Gastroesophageal sphincter (tissue), 4 donors: ENCODE measurements around the gene ADRM1. TPM values are rescaled to one million over a fixed set of nuclear protein-coding genes. Genes with fewer than 3 reads are reported as not detected.

Experiments used
- ATAC-seq: fragments of 150-250 bp; one replicate; pipeline ENCODE4 v1.9.1; 2016; ENCODE audit warnings: mild to moderate bottlenecking, moderate library complexity
- H3K27ac ChIP-seq, 4 donors: fragments of 200-600 bp; sonication (generic) in 3 of 4; 1 replicate in 3 of 4; 2 replicates in 1 of 4; pipeline ENCODE4 v1.5.1; 2016 to 2019
- H3K27me3 ChIP-seq: fragments of 200-600 bp; sonication (generic); one replicate; pipeline ENCODE4 v1.5.1; 2019
- H3K36me3 ChIP-seq, 2 donors: fragments of 200-600 bp; sonication (generic); one replicate each; pipeline ENCODE4 v1.5.1; 2019; ENCODE audit warnings: control low read depth in 1 of 2
- H3K4me1 ChIP-seq, 3 donors: fragments of 200-600 bp; sonication (generic); 1 replicate in 2 of 3; 2 replicates in 1 of 3; pipeline ENCODE4 v1.5.1; 2016 to 2019; ENCODE audit warnings: control low read depth in 2 of 3
- H3K4me3 ChIP-seq, 2 donors: fragments of 200-600 bp; sonication (generic); one replicate each; pipeline ENCODE4 v1.5.1; 2019; ENCODE audit warnings: mild to moderate bottlenecking in 1 of 2, moderate library complexity in 1 of 2
- H3K9me3 ChIP-seq, 3 donors: fragments of 200-600 bp; sonication (generic); one replicate each; pipeline ENCODE4 v1.5.1; 2017 to 2019; ENCODE audit warnings: control low read depth in 2 of 3
- EP300 ChIP-seq: sonication (generic); formaldehyde crosslinking; IDR thresholded peaks from one replicate; pipeline ENCODE4 v1.6.1; 2017; ENCODE audit warnings: antibody characterized with exemption, mild to moderate bottlenecking
- POLR2A ChIP-seq, 2 donors: fragments of 450-650 bp; IDR thresholded peaks; one replicate each; pipeline ENCODE4 v1.6.1; 2017; ENCODE audit warnings: antibody characterized with exemption in 2 of 2, mild to moderate bottlenecking in 2 of 2, moderate library complexity in 1 of 2
- POLR2AphosphoS5 ChIP-seq: sonication (generic); formaldehyde crosslinking; IDR thresholded peaks from one replicate; pipeline ENCODE4 v1.6.1; 2017; ENCODE audit warnings: antibody characterized with exemption
- WGBS, 2 donors: methylation state at CpG; one replicate each; pipeline ENCODE4 v1.1.5; 2018; ENCODE audit warnings: low coverage in 1 of 2; 5-methylcytosine and 5-hydroxymethylcytosine counted together
- total RNA-seq, 4 donors: library from RNA; depleted of rRNA; stranded (reverse); fragments of >200 nt; gene quantifications; one replicate each; pipeline ENCODE4 v1.1.0, GENCODE V29; 2016
- TF ChIP-seq, protein P1 (sequence below), 4 experiments: fragments of 200-600 bp in 2 of 4; fragments of 450-650 bp in 2 of 4; sonication (generic) in 1 of 4; IDR thresholded peaks; one replicate each; pipeline ENCODE4 v1.5.1; 2017 to 2019; ENCODE audit warnings: antibody characterized with exemption in 4 of 4, mild to moderate bottlenecking in 2 of 4, moderate library complexity in 2 of 4

Gene ADRM1
- total RNA-seq, 4 donors from 2014 or later = 131 to 182 (median 151) TPM

DNA sequence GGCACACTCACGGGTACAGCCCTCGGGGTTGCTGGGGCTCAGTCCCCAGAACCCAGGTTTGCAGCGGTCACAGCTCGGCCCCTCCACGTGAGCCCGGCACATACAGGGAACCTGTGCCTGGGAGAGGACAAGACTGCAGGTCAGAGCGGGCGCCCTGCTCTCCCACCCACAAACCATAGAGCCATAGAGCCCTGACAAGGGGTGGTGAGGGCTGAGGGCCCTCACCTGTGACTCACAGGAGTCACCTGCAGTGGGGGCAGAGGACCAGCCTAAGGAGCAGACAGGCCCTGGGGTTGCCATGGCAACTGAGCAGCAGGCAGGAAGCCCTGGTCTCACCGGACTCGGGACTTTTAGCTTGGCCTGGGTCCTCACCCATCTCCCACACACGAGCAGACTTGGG is 33.5 kb downstream of the ADRM1 start:
- no CpG with 5 or more reads among the region's 11 CpGs for WGBS, 2 donors
- no peak overlapping the region for H3K4me3 ChIP-seq
- H3K9me3 ChIP-seq = no peaks in the 10 kb centered on the region
- no peak for TF ChIP-seq POLR2A (IDR thresholded peaks at IDR 0.05)
- TF ChIP-seq, protein P1, sequence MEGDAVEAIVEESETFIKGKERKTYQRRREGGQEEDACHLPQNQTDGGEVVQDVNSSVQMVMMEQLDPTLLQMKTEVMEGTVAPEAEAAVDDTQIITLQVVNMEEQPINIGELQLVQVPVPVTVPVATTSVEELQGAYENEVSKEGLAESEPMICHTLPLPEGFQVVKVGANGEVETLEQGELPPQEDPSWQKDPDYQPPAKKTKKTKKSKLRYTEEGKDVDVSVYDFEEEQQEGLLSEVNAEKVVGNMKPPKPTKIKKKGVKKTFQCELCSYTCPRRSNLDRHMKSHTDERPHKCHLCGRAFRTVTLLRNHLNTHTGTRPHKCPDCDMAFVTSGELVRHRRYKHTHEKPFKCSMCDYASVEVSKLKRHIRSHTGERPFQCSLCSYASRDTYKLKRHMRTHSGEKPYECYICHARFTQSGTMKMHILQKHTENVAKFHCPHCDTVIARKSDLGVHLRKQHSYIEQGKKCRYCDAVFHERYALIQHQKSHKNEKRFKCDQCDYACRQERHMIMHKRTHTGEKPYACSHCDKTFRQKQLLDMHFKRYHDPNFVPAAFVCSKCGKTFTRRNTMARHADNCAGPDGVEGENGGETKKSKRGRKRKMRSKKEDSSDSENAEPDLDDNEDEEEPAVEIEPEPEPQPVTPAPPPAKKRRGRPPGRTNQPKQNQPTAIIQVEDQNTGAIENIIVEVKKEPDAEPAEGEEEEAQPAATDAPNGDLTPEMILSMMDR (IDR thresholded peaks at IDR 0.05) = no peak
- TF ChIP-seq POLR2AphosphoS5 = no peak
- no peak for TF ChIP-seq EP300
- ATAC-seq = no peak
- peak overlapping the region in 1 of 4 donors; percentile 27 for H3K27ac ChIP-seq
- no peaks in the 10 kb centered on the region for H3K4me1 ChIP-seq
- H3K36me3 ChIP-seq = peaks cover 0 to 97% of the 10 kb centered on the region in 2 donors
- H3K27me3 ChIP-seq = no peaks in the 10 kb centered on the region

DNA sequence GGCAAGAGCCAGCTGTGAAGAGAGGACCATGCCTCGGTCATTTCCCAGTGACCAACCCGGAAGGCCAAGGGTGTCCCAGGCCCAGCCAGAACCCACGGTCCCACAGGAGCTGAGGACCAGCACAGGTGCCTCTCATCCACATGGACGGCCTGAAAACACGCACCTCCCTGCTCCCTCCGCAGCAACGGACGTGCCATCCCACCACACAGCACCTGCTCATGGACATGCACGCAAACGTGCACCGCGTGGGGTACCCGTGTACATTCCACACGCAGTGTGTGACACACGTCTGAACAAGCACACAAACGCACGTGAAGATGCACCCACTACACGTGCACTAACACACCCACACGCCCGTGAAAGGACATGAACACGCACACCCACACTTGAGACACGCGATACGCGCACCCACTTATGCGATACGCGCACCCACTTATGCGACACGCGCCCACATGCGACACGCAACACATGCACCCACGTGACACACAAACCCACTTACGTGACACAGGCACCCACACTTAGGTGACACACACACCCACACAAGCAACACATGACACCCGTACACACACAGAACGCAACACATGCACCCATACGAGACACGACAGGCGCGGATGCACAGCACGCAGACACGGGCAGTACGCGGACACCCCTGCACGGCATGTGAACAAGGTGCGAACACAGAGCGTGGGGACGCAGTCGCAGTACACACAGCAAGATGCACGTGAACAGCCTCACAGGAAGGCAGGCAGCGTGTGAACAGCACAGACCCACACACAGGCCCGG is 34.2 kb downstream of the ADRM1 start:
- WGBS, 2 donors = 82 to 96% methylated on average over 14 to 19 of the region's 53 CpGs
- H3K36me3 ChIP-seq = peaks cover 0 to 94% of the 10 kb centered on the region in 2 donors
- no peak overlapping the region for H3K4me3 ChIP-seq
- no peak for TF ChIP-seq POLR2A (IDR thresholded peaks at IDR 0.05)
- TF ChIP-seq POLR2AphosphoS5 = no peak
- TF ChIP-seq, protein P1 (IDR thresholded peaks at IDR 0.05) = no peak
- TF ChIP-seq EP300 = no peak
- no peaks in the 10 kb centered on the region for H3K4me1 ChIP-seq
- H3K27me3 ChIP-seq = no peaks in the 10 kb centered on the region
- no peak for ATAC-seq
- H3K27ac ChIP-seq = peak overlapping the region in 1 of 4 donors; percentile 27
- H3K9me3 ChIP-seq = no peaks in the 10 kb centered on the region

DNA sequence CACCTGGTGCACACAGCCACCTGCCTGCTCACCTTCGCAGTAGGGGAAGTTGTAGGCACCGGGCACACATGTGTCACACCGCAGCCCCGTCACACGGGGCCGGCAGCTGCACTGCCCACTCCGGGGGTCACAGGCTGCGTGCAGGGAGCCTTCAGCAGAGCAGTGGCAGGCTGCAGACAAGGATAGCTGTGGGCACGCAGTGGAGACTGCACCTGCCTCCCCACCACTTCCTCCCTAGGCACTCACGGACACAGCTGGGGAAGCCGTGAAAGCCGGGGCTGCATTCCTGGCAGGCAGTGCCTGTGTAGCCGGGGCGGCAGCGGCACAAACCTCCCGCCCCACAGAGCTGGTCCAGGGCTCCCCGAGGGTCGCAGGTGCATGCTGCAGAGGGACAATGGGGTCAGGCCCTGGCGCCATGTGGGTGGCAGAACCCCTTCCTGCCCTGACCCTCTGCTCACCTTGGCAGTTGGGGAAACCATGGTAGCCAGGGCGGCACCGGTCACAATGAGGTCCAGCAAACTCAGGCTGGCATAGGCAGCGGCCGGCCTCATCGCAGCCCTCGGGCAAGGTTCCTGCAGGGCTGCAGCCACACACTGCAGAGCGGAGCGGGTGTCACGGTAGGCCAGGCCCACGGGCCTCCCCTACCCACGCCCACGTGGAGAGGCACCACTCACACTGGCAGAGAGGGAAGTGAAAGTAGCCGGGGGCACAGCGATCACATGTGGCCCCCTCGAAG is 34.9 kb downstream of the ADRM1 start:
- TF ChIP-seq, protein P1 (IDR thresholded peaks at IDR 0.05) = no peak
- TF ChIP-seq EP300 = no peak
- TF ChIP-seq POLR2AphosphoS5 = no peak
- no peak for TF ChIP-seq POLR2A (IDR thresholded peaks at IDR 0.05)
- 100% methylated on average over 1 of the region's 34 CpGs; no CpG with 5 or more reads in 1 of the 2 donors for WGBS, 2 donors
- H3K9me3 ChIP-seq = no peaks in the 10 kb centered on the region
- H3K4me3 ChIP-seq = no peak overlapping the region
- no peaks in the 10 kb centered on the region for H3K4me1 ChIP-seq
- H3K27me3 ChIP-seq = no peaks in the 10 kb centered on the region
- no peak for ATAC-seq
- H3K27ac ChIP-seq = peak overlapping the region in 1 of 4 donors; percentile 19
- H3K36me3 ChIP-seq = peaks cover 0 to 92% of the 10 kb centered on the region in 2 donors

DNA sequence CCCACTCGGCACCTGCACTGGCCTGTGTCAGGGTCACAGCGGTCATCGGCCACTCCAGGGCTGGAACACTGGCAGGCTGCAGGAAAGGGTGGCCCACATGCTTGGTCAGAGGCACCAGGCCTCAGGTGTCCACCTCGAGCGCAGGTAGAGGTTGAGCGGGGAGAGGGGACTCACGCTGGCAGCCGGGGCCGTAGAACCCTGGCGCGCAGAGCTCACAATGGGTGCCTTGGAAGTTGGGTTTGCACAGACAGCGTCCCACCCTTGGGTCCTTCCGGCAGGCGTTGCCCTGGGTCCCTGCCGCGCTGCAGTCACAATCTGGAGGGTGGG is 35.5 kb downstream of the ADRM1 start:
- no peaks in the 10 kb centered on the region for H3K9me3 ChIP-seq
- TF ChIP-seq POLR2A (IDR thresholded peaks at IDR 0.05) = no peak
- TF ChIP-seq EP300 = no peak
- TF ChIP-seq, protein P1 (IDR thresholded peaks at IDR 0.05) = no peak
- TF ChIP-seq POLR2AphosphoS5 = no peak
- H3K4me3 ChIP-seq = no peak overlapping the region
- H3K27ac ChIP-seq = peak overlapping the region in 1 of 4 donors; percentile 19
- H3K27me3 ChIP-seq = no peaks in the 10 kb centered on the region
- WGBS, 2 donors = 80% methylated on average over 1 of the region's 16 CpGs; no CpG with 5 or more reads in 1 of the 2 donors
- no peaks in the 10 kb centered on the region for H3K4me1 ChIP-seq
- no peak for ATAC-seq
- H3K36me3 ChIP-seq = peaks cover 0 to 92% of the 10 kb centered on the region in 2 donors
